SK-N-MC (cell line): Measurements from ENCODE around the gene SUGP1.
"Not testable (repeated sequence)": the region's sequence is repeated elsewhere in the genome, so short reads cannot be mapped to it uniquely, and the experiment has no call there.

ENCODE experiments used
- DNase-seq: peaks from one replicate; pipeline ENCODE4 v3.0.0-alpha.2; 2011; ENCODE audit warnings: low read depth, low spot score
- H3K27ac ChIP-seq: fragments of 200-600 bp; sonication (generic); 2 replicates; pipeline ENCODE4 v1.5.1; 2016; ENCODE audit warnings: mixed run types
- H3K36me3 ChIP-seq: fragments of 200-600 bp; sonication (generic); 2 replicates; pipeline ENCODE4 v1.6.1; 2017; ENCODE audit warnings: antibody characterized with exemption, low read length, mixed read lengths; ENCODE audit not compliant: insufficient read depth
- H3K4me3 ChIP-seq: fragments of 200-600 bp; sonication (generic); 2 replicates; pipeline ENCODE4 v1.5.1; 2016
- H3K9ac ChIP-seq: fragments of 200-600 bp; sonication (generic); 2 replicates; pipeline ENCODE4 v1.8.0; 2017; ENCODE audit warnings: mixed run types, mixed read lengths; ENCODE audit not compliant: insufficient read length
- H3K9me3 ChIP-seq: fragments of 200-600 bp; sonication (generic); 2 replicates; pipeline ENCODE4 v1.6.1; 2017; ENCODE audit warnings: low read depth, mild to moderate bottlenecking, antibody characterized with exemption, low read length, moderate library complexity, mixed read lengths
- EZH2 ChIP-seq: fragments of 200-600 bp; sonication (generic); IDR thresholded peaks from one replicate; pipeline ENCODE4 v1.6.1; 2017; ENCODE audit warnings: antibody characterized with exemption
- FOXP2 ChIP-seq: optimal IDR thresholded peaks from 2 replicates; pipeline ENCODE3; 2011; ENCODE audit warnings: mild to moderate bottlenecking, moderate library complexity; ENCODE audit not compliant: insufficient read depth; ENCODE audit errors: extremely low read length, control extremely low read depth
- POLR2AphosphoS5 ChIP-seq: IDR thresholded peaks from 2 replicates; pipeline ENCODE4 v1.6.1; 2012; ENCODE audit warnings: mild to moderate bottlenecking, low read depth, low read length, borderline replicate concordance

The SUGP1 gene

DNA sequence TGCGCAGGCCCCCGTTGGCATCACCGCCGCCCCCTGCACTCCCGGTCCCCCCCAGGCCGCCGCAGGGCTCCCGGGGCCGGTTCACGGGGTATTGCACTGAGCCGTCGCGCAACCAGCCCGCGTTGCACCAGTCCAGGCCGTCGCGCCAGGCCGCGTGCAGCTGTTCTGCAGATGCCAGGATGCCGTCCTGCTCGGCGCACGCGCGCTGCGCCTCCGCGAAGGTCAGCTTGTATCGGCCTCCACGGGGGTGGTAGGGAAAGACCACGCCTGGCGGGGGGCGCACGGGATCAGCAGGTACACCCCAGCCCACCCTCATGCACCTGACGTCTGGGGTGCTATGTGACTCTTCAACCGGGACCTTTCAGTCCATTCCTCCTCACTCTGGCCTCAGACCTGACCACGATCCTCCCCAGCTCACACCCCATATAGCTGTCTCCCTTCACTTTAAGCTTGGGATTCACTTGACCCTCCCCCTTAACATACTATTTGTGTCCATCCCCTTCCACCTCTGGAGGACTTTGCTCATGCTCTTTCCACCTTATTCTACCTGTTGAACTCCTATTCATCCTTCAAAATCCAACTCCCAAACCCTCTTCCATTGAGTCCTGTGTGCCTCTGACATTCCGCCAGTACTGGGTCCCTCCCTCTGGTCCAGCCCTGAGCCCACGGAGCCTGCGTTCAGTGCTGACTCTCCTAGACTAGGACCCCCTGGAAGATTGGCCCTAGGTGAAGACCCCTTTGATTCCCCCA lies 61.5 kb downstream of the SUGP1 start:
- H3K36me3 ChIP-seq: no peaks in the 10 kb centered on the region
- DNase-seq: no peak
- H3K9me3 ChIP-seq: no peaks in the 10 kb centered on the region
- H3K4me3 ChIP-seq: no peak overlapping the region
- H3K27ac ChIP-seq: no peak overlapping the region
- no peak for TF ChIP-seq POLR2AphosphoS5
- H3K9ac ChIP-seq: no peak overlapping the region

DNA sequence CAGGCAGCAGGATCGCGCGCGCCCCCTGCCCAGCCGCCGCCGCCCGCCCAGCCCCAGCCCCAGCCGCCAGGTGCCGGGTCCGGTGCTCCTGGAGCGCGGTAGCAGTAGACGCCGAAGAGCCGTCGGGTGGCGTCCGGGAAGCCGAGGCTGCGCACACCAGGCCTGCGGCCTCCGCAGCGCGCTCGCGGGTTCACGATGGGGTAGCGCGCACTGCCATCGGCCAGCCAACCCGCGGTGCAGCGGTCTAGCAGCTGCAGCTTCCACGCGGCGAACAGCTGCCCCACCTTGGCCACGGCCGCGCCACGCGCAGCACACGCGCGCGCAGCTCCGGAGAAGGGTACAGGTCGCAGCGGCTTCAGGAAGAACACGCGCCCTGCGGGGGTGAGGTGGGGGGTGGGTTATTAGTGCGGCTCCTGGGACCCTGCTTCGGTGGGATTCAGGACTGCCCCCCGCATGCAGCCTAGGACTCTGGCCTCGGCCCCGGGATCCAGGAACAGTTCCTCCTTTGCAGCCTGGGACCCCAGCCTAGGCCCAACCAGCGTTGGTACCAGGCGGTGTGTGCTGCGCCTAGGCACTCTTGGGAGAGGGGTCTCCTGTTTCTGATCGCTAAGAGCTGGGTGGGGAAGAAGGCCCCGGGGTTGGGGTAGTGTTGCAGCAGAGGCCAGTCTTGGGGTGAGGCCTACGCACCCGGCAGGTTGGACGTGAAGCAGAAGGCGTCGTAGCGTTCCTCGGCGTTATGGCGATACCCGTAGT lies 62.3 kb downstream of the SUGP1 start:
- Histone ChIP-seq H3K4me3 (no peak overlapping the region), H3K9ac (no peak overlapping the region), H3K27ac (no peak overlapping the region), H3K9me3 (no peaks in the 10 kb centered on the region), H3K36me3 (no peaks in the 10 kb centered on the region)
- TF ChIP-seq FOXP2: no peak
- no peak for TF ChIP-seq EZH2
- no peak for TF ChIP-seq POLR2AphosphoS5
- no peak for DNase-seq

DNA sequence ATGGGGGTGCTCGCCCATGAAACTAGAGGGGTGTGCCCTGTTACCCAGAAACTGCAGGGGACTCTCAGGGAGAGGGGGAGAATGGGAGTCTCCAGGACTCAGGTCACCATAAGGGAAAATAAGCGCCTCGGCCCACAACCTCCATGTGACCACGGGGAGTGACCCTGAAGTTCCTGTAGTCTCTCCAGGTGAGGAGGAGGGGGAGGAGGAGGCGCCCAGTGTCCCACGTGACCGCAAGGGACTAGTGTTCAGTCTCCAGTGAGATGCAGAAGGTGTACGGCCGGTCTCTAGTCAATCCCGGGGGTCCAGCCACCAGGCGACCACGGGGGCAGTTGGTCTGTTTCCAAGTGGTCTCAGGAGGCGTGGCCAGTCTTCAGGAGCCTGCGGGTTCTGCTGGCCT lies 63.2 kb downstream of the SUGP1 start:
- DNase-seq: no peak
- Histone ChIP-seq H3K9ac (no peak overlapping the region), H3K27ac (no peak overlapping the region), H3K4me3 (no peak overlapping the region), H3K36me3 (no peaks in the 10 kb centered on the region), H3K9me3 (no peaks in the 10 kb centered on the region)
- no peak for TF ChIP-seq POLR2AphosphoS5
- no peak for TF ChIP-seq FOXP2
- no peak for TF ChIP-seq EZH2

DNA sequence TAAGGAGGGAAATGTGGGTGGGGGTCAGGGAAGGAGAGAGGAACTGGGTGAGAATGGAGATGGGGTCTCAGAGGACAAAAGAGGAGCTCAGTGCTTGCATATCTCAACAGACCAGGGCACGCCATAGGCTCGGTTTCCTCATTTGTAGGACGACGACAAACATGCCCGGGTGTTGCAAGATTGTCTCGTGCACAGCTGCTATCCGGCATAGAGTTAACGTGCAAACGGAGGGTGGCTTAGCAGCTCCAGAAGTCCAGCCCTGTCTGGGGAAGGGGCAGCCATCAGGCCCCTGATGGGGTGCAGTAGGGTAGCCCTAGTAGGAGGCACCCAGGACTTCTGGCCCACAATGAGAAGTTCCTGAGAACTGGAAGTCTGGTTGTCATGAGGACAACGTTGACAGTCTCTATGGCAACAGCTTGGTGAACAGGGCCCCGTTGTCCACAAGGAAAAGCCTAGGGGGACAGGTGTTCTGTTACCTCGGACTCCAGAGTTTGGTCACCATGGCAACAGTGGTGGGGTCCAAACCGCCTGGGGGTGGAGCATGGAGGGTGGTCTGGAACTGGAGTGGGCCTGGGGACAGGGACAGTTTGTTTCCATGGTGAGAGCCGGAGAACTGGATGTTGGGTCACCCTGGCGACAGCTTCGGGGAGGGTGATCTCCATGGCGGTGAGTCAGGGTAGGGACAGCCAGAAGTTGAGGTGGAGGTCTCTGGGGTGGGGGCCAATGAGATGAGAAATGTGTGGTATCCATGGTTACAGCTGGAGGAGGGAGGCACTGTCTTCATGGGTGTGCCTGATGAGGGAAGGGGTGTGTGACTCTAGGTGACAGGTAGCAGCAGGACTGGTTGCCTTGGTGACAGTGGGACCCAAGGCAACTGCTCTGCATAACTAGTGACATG lies 64.0 kb downstream of the SUGP1 start:
- Histone ChIP-seq H3K27ac (no peak overlapping the region), H3K4me3 (no peak overlapping the region), H3K36me3 (no peaks in the 10 kb centered on the region), H3K9ac (no peak overlapping the region), H3K9me3 (no peaks in the 10 kb centered on the region)
- TF ChIP-seq EZH2 (no peak), POLR2AphosphoS5 (no peak)
- no peak for DNase-seq

DNA sequence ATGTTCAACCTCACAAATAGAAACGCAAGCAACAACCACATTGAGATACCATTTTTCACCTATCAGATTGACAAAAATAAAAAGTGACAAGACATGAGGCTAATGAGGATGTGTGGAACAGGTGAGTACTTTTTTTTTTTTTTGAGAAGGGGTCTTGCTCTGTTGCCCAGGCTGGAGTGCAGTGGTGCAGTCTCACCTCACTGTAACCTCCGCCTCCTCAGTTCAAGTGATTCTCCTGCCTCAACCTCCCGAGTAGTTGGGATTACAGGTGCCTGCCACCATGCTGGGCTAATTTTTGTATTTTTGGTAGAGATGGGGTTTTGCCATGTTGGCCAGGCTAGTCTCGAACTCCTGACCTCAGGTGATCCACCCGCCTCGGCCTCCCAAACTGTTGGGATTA lies 66.9 kb downstream of the SUGP1 start:
- H3K27ac ChIP-seq, H3K9ac ChIP-seq, H3K36me3 ChIP-seq, H3K9me3 ChIP-seq, H3K4me3 ChIP-seq, DNase-seq: not testable (repeated sequence)

DNA sequence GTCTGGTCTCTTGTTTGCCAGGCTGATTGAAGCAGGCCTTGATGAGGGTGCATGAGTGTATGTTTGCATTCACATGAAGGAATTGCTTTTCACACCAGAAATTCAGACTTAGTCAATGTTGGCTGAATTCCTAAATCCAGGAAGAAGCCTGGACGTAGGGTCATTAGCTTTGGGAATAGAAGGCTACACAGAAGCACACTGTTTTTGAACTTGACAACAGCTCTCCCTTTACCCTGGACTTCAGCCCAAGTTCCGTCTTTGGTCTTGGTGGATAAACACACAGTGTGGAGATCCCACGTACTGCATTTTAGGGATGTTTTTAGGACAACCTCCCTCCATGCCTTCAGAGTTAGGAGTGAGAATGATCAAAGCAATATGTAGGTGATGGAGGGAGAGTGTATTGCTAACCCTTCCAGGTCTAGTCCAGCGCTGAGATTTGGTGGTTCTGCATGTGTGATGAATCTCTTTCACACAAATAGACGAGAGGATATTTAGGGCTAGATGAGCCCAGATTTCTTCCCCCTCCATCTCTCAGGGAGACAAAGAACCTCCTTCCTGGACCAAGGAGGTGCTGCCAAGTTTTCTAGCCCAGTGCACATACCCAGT lies 70.0 kb downstream of the SUGP1 start:
- Histone ChIP-seq H3K9ac (no peak overlapping the region), H3K36me3 (no peaks in the 10 kb centered on the region), H3K4me3 (no peak overlapping the region), H3K9me3 (no peaks in the 10 kb centered on the region), H3K27ac (no peak overlapping the region)
- no peak for DNase-seq
- TF ChIP-seq FOXP2 (no peak), EZH2 (no peak), POLR2AphosphoS5 (no peak)

DNA sequence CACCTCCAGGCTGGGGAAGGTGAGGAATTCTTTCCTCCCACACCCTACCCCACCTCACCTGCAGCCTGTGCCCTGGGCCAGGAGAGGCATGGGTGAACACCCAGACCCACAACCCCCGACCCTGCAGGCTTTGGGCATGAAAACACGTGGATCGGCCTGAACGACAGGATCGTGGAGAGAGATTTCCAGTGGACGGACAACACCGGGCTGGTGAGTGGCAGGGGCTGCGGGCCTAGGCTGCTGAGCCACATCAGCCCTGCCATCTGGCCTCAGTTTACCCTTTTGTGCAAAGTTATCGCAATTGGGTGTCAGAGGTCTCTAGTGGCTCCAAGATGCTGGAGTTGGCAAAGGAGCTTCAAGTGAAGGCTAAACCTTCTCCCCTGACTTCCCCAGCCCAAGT lies 79.8 kb downstream of the SUGP1 start:
- Histone ChIP-seq H3K36me3 (no peaks in the 10 kb centered on the region), H3K27ac (no peak overlapping the region), H3K9me3 (no peaks in the 10 kb centered on the region), H3K4me3 (no peak overlapping the region), H3K9ac (no peak overlapping the region)
- no peak for TF ChIP-seq EZH2
- TF ChIP-seq POLR2AphosphoS5: no peak
- TF ChIP-seq FOXP2: no peak
- no peak for DNase-seq

DNA sequence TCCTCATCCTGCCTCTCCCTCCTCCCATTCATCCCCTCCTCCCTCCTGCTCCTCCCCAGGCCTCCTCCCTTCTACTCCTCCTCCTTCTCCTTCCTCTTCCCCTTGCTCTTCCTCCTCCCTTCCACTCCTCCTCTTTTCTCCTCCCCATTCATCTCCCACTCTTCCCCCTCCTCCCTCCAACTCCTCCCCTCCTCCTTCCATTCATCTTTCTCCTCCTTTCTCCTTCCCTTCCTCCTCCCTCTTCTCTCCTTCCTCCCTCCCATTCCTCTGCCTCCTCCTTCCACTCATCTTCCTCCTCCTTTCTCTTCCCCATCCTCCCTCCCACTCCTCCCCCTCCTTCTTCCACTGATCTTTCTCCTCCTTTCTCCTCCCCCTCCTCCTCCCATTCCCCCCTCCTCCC lies 80.6 kb downstream of the SUGP1 start:
- no peak for DNase-seq
- Histone ChIP-seq H3K27ac (no peak overlapping the region), H3K9ac (no peak overlapping the region), H3K9me3 (no peaks in the 10 kb centered on the region), H3K4me3 (no peak overlapping the region), H3K36me3 (no peaks in the 10 kb centered on the region)
- TF ChIP-seq FOXP2 (no peak), EZH2 (no peak), POLR2AphosphoS5 (no peak)
